CD4-positive, alpha-beta T cell treated with Interleukin-12 subunit alpha and Interleukin-12 subunit beta, for 1 hour (primary cell): Measurements from ENCODE around the gene ADGRB3.

Source experiments
- DNase-seq: peaks from one replicate; pipeline ENCODE4 v3.0.0-alpha.2; 2020

The ADGRB3 gene

DNA sequence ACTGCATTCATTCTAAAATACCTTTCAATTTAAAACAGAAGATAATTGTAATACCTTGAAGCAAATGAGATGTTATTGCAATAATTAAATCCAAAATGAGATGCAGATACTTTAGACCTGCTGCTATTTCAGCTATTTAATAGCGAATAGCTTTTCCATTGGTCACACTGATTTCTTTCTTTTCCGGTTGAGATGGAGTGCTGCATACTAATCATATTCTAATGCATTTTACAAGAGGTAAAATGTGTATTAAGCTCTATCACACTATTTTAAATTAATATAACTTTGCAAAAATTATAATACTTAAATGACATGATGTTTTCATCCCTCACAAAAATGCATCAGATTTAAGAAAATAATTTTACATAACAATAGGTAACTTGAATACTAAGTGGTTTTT lies 74.0 kb downstream of the ADGRB3 start:
- DNase-seq: no peak

DNA sequence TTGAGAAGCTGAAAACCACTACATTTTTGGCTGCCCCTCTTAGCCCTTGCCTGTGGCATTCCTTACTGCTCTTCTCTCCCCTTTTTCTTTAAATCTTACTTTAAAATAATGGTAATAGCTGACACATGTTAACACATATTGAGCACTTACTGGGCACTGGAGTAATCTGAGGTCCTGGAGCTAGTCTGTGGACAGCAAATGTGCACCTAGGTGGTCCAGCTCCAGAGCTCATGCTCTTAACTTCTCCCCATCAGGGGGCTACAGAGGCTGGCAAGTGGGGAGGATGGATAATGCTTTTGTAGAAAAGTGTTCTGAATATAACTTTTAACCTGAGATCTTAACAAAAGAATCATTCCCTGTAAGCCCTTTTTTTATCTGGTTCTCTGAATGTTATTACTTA lies 74.8 kb downstream of the ADGRB3 start:
- DNase-seq: no peak

DNA sequence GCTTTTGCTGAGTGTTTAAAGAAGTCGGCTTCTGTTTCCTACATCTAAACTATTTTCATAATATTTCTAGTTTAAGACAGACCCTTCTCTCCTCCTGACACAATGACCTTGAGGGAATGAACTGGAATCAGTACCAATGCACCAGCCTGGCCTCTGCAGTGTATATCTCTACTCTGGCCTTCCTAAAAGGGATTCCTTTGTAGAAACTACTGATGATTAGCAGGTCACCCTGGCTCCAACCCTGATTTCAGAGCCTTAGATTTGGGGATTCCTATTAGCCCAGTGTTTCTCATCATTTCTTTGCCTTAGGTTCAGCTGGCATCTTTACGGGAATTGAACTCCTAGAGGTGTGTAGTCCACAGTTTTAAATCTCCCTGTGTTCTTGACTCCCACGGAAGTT lies 75.4 kb downstream of the ADGRB3 start:
- no peak for DNase-seq

DNA sequence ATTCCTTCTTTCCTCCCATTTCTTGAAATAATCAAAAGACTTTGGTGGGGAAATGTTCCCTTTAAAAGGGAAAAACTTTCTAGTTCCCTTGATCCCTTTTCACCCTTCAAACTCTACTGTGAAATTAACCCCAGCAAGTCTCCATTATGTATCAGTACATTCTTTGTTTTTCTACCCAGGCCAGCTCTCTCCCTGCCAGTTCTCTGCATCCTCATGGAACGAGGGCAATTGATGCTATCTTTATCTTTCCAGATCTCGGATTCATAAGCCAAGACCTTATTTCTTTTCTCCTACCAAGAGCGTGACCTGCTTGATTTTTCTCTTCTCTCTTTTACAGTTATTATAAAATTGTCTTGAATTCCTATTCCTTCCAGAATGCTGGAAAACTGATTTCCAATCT lies 75.8 kb downstream of the ADGRB3 start:
- no peak for DNase-seq

DNA sequence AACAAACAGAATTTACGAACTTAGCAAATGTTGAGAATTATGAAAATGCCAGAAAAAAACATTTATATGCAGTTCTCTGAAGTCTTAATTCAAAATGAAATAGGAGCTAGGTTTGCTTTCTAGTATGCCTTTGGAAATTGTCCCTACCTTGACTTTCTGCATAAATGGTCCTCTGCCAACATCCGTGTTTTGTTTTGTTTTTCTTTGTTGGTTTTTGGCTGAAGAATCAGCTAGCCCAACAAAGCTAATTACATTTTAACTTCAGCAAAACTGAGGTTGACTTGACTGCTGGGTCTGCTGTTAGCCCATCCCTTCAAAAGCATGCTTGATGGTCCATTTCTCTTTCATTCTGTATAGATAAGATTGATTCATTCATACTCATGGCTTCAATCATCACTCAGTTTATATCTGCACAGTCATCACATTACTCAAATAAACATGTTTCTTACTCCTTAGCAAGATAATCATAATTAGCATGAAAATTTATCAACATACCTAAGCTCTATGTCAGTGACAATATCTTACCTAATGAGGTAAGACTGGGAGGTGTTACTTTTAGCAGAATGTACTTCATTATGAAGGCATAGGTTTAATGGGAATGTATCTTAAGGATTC lies 76.4 kb downstream of the ADGRB3 start:
- no peak for DNase-seq

DNA sequence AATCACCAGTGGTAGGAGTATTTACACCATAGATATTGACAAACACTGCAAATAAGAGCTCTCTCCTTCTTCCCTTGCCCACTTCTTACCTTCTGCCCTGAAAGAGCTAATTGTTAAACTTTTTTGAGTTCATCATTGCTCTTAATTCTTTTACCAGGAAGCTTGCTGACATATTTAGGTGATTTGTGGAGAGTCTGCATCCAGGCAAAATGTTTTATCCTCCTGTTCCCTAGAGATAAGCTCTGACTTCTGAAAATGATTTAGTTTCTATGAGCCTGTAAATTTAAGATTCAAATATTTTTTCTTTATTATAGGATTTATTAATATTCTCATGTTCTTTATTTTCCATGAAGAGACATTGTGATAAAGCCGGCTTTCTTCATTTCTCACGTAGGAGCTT lies 81.5 kb downstream of the ADGRB3 start:
- DNase-seq: no peak

DNA sequence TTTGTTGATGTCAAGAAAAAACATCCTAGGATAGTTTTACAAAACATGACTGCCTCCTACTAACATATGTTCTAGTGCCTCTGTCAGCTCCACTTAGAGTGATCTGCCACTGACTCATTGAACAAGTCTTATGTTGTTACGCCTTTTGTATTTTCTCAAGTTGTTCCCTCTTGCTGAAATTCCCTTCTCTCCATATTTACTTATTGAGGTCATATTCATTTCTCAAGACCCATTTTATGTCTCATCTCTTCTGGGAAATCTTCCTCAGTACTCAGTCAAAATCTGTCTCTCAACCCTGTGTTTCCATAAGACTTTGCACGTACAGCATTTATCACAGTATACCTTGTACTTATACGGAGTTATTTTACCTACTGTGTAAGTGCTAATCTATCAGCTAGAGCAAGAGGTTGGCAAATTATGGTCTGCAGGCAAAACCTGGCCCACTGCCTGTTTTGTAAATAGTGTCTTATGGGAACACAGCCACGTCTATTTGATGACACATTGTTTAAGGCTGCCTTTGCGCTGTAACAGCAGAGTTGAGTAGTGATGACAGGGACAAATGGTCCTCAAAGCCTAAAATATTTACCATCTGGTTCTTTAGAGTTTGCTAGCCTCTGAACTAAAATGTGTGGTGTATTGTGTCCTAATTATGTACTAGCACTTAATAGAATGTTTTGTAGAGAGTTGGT lies 83.4 kb downstream of the ADGRB3 start:
- DNase-seq: no peak

DNA sequence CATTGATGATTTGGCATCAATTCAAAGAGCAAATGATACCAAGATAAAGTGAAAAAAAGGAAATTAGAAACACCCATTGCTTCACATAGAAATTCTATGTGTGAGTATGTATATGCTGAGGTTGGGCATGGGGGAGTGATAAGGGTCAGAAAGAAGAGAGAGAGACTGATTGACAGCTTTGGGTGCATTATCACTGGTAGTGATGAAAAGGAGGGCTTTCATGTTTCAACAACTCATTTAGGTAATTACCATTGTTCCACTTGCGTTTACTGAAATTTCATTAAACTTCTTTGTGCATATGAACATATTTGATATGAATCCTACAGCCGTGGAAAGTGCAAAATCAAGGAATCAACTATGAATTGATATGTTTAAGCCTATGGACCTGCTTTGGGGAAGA lies 84.7 kb downstream of the ADGRB3 start:
- DNase-seq: no peak

DNA sequence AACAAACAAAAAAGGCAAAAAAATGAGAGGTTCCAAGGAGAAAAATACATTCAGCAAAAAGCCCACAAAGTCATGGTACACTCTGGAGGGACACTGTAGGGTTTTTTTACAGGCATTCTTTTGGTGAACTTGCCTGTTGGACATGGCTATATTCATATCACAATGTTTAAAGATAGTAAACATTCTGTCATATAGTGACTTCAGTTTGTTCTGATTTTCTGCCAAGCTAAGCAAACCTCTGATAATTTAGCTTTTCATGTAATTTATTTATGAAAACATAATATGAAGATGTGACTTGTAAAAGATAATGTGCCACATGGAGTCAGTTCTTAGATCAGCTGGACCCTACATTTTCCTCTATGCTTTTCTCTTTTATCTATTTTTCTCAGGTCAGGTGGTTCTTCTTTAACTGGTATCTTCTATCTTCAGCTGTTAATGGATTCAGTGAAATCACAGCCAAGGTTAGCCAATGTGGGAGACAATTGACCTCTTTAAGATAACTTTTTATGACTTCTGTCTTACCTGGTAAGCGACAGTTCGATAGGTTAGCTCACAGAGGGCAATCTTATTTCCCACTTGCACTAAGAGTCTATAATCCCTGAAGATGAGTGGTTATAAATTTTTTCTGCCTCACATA lies 87.9 kb downstream of the ADGRB3 start:
- DNase-seq: no peak

DNA sequence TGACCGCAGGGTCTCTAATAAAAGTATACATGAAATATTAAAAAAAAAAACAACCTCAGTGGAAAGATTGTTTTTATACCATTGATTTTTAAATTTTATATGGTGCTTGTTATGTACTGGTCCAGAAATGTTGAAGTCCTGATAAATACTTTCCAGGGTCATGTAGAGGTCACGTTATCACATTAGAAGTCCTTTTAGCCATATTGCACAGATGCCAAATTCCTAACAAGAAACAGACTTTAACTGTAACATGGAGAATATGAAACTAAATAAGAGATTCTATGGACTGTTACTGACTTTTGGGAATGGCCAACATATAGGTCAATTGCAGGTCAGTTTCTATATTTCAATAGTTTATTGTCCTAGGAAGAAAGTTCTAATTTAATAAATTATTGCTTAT lies 89.0 kb downstream of the ADGRB3 start:
- DNase-seq: no peak

DNA sequence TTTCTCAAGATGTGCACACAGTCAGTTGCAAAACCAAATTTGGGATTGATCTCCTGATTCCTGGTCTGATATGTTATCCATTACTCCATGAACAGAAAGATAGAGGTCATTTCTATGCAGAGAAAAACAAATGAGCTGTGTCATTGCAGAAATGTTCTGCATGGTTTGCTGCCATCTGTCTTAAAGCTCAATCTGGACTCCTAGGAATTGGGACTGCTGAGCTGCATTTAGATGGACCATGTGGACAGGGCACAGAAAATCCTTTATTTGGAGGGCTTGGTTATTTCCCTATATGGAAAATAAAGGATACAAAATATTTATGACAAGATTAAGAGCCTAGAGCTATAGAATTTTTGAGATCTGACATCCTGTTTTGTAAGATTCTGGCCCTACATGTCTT lies 91.3 kb downstream of the ADGRB3 start:
- no peak for DNase-seq

DNA sequence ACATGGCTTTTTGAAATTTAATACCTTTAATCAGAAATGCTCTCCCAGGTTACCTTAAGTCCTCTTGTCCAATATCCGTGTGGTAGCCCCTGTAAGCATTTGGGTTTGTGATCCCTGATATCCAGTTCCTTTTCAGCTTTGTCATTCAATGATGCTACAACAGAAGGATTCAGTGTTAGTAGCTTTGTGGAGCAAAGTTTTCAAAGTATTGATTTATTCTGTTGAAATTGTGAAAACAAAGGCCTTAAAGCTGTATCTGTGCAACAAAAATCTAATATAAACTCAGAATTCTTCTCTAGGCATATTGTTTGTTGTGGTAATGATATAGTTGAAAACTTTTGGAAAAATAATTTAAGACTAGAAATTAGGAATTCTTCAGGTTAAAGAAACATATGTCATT lies 91.9 kb downstream of the ADGRB3 start:
- DNase-seq: no peak

DNA sequence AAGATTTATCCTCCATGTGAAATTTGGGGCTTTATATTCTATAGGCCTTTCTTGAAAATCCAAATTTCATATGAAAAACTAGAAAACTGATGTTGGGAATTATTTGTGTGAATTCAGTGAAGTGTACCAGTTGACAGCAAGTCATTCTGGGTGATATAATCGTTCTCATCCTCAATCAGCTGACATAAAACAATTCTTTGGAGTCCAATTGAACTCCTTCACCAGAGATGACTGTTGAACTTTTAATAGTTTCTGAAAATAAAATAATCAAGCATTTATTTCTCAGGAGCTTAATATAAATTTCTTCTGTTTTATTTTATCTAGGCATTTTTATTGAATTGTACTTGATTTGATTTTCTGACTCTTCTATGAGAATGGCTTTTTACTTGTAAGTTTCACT lies 92.6 kb downstream of the ADGRB3 start:
- no peak for DNase-seq

DNA sequence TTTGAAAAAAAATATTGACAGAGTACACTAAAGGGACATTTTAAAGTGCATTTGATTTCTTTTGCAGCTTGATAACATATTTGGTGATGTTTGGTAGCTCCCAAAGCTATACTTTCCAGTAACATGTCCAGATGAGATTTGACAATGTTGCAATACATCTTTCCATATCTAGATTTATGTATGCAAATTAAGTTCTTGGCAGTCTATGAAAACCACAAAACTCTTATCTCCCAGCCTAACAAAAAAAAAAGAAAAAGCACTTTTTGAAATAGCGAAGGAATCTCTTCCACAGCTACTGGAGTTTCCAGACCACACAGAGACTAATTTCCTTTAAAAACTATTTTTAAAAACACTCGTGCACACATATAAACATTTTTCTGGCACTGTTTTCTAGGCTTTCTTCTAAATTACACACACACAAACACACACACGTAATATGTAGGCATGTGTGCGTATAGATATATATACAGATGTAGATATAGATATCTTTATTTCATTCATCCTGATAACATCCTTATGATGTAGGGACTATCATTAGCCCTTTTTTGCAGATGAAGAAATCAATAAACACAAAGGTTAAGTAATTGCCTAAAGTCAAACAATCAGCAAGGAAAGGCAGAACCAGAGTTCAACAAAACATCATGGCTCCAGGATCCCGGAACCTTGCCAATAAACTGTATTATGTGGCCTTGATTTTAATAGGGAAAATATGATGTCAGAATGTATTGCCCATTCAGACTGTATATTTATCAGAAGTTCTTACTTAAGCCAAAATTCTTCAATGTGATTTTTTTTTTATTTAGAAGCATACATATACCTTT lies 93.3 kb downstream of the ADGRB3 start:
- no peak for DNase-seq

DNA sequence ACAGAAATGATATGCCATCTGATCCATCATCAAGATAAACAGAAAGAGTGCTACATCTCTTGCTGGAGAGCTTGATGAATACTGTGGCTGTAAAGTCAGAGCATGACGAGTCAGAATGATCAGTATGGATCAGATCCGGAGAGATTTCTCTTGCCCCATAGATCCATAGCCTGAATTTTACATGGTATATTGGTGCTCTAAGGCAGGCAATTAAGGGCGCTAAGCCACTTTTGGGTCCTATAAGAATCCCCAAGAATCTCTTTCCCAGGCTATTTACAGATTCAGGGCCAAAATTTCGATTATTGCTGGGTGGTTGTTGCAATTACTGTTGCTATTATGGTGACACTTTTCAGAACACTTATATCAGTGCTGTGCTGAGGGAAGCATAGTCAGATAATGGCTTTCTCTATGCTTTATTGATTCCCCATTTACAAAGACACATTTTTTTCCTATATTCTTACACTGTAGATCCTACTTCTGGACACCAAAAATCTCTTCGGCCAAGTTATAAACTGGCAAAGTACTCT lies 94.4 kb downstream of the ADGRB3 start:
- no peak for DNase-seq

DNA sequence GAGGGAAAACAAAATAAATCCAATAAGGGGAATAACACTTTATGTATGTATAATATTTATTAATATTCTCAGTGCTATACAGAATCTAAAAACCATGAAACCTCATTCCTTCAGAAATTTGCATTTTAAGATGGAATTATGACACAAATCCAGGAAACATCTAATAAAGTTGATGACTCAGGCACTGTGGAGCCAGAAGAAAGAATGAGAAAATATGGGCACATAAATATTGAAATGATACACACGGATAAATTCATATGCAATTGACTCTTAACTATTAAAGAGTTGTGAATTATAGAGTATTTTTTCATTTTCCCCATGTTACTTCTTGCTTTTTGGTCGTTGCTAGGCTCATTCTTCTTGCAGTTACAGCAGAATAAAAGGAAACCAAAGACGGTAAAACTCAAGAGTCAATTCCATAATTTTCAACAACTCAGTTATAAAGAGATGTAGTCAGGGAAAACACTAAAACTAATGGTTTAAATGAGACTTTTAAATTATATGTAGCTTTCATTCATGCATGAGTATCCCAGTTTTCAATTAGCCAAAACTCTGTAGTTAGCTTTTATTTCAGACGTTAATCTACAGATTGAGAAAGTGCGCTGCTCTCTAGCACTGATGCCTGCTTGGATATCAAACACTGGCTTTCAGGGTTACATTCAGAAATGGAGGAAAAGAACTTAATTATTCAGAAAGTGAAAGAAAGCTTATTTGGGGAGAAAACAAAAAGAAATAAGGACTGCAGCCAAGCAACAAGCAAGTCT lies 95.4 kb downstream of the ADGRB3 start:
- no peak for DNase-seq

DNA sequence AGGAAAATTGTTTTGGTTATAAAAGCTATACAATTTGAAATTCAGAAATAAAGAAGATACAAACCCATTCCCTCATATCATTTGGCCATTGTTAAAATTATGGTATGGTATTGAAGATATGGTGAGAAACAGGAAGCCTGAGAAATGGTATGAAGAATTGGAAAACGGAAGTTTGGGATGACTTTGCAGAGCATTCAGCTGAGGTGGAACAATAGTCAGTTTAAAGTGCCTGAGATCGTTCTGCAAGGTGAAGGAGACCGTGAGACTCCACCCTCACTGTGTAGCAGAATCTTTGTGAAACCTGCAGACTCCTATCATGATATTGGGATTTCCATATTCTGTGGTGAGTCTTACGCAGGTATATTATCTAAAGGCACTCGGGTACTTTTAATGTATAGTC lies 97.3 kb downstream of the ADGRB3 start:
- no peak for DNase-seq

DNA sequence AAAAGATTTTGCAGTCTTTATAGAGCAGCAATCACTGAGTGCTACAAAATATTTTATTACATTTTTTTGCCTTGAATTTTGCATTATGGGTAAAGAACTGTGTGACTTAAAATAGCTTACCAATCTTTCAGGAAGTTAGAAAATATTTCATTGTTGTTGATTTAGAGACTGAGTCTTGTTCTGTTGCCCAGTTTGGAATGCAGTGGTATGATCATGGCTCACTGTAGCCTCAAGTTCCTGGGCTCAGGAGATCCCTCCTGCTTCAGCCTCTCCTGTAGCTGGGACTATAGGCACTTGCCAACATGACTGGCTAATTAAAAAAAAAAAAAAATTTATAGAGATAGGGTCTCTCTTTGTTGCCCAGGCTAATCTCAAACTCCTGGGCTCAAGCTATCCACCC lies 100.8 kb downstream of the ADGRB3 start:
- DNase-seq: no peak

DNA sequence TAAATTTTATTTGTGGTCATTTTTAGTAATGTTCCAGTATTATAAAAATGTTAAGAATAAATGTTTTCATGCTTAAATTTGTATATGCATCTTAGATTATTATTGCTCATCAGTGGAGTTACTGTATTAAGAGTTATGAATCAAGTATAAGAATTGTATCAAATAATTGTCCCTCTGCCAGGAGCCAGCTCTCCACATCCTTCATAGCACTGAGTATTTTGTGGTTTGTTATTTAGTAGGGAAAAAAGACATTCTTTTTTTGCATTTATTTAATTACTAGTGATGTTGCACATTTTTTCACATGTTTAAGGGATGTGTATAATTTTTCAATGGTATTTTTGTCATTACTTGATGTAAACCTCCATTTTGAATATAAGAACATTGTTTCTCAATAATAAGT lies 102.0 kb downstream of the ADGRB3 start:
- DNase-seq: no peak

DNA sequence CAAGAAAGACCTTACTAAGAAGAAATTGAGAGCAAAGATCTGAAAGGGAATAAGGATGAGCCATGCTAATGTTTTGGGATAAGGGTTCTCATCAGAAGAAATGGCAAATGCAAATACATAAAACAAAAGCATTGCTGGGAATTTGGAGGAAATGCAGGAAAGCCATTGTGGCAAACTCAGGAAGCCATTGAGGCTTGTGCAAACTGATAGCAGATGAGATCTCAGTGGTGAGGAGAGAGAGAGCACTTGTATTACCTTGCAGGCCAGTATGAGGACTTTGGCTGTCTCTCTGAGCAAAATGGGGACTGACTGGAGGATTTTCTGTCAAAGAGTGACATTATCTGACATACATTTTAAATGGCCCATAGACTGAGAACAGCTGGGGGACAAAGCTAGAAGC lies 103.0 kb downstream of the ADGRB3 start:
- DNase-seq: no peak

DNA sequence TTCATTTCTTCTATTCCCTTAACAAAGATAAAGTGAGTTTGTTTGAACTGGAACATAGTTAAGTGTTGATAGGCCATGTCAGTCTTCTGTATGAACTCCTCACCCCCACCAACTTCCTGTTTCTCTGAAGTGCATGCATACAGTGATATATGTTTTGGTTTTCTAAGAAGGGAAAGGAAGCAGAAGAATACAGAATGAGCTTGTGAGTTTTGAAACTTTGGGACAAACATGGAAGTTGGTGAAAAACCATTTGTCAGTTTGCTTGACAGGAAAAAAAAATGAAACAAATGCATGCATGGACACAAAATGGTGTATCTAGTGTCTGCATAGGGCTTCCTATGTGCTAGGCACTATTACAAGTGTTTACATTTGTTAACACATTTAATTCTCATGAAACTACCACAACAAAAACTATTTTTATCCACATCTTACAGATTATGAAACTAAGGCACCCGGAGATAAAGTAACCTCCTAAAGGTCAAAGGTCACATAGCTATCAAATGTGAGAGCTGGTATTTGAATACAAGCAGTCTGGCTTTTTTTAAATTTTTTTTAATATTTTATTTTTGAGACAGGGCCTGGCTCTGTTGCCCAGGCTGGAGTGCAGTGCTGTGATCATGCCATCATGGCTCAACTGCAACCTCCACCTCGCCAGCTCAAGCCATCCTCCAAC lies 105.9 kb downstream of the ADGRB3 start:
- DNase-seq: no peak
